LNCAP (cell line): ENCODE results near the gene CPNE5.

Experiments used
- CTCF ChIP-seq: fragments of 450-650 bp; IDR thresholded peaks from 2 replicates; pipeline ENCODE4 v1.5.1; 2017; ENCODE audit warnings: mild to moderate bottlenecking

CPNE5 gene

GRCh38 chr6:36823421-36824096 is 15.7 kb downstream of the CPNE5 start:
- TF ChIP-seq CTCF: no peak

GRCh38 chr6:36822506-36823269 is 16.6 kb downstream of the CPNE5 start:
- no peak for TF ChIP-seq CTCF

GRCh38 chr6:36821581-36822335 is 17.5 kb downstream of the CPNE5 start:
- no peak for TF ChIP-seq CTCF

- no peak for TF ChIP-seq CTCF
These were observed 18.3 kb downstream of the CPNE5 start for GRCh38 chr6:36820700-36821580.

- no peak for TF ChIP-seq CTCF
These were observed 20.5 kb downstream of the CPNE5 start for GRCh38 chr6:36818756-36819155.

- no peak for TF ChIP-seq CTCF
These were observed 21.4 kb downstream of the CPNE5 start for GRCh38 chr6:36817847-36818246.
